Activated CD8-positive, alpha-beta memory T cell treated with anti-CD3 and anti-CD28 coated beads, Interleukin-2, amount 50 U/mL, for 48 hours (primary cell): ENCODE measurements around the gene WDR93.
A peak's percentile ranks its signal among the peaks of the same experiment; 100 is the strongest.
"Not testable (repeated sequence)": the region's sequence is repeated elsewhere in the genome, so short reads cannot be mapped to it uniquely, and the experiment has no call there.

Experiments used
- DNase-seq: peaks from one replicate; pipeline ENCODE4 v3.0.0-alpha.2; 2020

WDR93 gene

DNA sequence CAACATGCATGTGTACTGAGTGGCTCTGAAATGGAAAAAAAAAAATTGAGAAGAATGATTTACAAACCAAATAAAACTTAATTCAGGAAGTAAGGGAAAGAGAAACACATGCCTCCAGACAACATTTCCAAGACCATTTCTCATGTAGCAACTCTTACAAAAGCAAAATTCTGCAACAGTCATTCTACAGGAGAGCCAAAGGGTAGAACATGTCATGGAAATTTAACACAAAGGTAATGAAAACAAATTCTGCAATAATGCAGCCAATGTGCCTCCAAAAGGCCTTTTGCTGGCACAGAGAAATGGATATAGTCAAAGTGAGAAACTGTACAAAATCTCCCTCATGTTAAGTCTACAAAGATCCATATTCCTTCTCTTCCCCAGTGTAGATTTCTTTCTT is 4.1 kb upstream of the WDR93 start:
- DNase-seq, result no peak

DNA sequence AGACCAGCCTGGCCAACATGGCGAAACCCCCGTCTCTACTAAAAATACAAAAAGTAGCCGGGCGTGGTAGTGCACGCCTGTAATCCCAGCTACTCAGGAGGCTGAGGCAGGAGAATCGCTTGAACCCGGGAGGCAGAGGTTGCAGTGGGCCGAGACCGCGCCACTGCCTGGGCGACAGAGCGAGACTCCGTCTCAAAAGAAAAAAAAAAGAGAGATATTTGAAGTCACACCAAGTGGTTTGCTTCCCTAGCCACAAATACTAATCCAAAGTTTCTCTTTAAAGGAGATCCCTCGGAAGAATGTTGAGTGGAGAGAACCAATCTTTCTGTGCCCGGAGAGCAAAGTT is 708 bp upstream of the WDR93 start:
- not testable (repeated sequence) for DNase-seq

DNA sequence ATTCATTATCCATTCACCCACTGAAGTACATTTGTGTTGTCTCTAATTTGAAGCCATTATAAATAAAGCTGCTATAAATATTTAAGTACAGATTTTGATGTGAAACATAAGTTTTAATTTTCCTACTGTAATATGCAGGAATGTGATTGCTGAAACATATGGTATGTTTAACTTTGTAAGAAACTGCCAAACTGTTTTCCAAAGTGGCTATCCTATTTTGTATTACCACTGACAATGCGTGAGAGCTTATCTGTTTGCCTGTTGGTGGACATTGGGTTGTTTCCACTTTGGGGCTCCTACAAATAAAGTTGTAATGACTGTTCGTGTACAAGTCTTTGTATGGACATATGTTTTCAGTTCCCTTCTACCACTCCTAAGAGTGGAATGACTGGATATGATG is 2.5 kb downstream of the WDR93 start:
- no peak for DNase-seq

DNA sequence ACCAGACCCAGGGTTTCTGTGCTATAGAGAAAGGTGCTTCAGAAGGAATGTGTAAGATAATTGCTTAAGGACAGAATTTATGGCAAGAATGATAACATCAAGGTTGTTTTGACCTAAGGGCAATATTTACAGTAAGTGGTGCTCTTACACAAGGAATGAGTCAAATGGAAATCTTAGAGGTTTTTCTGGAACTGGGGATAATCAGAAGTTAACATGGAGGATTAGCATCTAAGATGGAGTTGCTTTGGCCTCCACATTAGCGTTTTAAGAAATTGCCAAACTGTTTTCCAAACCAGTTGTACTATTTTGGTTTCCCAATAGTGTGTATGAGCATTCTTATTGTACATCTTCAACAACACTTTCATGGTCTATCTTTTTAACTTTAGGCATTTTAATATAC is 3.1 kb downstream of the WDR93 start:
- no peak for DNase-seq

DNA sequence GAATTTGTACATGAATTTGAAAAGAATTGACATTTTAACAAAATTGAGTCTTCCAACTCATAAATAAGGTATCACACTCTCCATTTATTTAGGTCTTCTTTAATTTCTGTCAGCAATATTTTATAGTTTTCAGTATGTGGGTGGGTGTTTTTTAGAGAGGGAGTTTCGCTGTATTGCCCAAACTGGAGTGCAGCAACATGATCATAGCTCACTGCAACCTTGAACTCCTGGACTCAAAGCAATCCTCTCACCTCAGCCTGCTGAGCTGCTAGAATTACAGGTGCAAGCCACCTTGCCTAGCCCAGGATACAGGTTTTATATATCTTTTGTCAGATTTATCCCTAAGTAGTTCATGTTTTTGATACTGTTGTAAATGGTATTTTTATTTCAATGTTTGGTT is 4.6 kb downstream of the WDR93 start:
- no peak for DNase-seq

DNA sequence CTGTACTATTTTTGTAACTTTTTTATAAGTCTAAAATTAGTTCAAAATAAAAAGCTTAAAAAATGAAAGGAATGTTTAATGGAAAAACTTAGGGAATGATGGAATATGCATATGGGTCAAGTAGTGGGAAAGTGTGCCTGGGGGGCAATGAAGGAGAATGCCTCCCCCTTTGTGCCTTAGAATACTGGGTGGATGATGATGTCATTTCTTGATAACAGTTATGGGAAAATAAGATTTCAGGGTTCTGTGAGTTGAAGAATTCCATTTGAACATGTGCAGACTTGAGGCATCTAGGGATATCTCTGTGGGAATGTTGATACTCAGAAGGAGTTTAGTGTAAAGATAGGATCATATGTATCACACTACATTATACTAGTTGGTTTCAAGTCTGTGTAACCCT is 13.8 kb downstream of the WDR93 start:
- no peak for DNase-seq

DNA sequence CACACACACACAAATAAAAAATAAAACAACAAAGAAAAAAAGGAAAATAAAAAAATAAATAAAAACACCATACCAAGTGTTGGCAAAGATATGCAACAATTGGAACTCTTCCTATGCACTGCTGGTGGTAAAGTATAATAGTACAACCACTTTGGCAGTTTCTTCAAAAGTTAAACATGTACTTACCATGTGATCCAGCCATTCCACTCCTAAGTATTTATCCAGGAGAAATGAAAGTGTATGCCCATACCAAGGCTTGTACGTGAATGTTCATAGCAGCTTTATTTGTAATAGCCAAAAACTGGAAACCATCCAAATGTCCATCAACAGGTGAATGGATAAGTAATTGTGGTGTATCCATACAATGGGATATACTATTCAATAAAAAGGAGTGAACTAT is 17.0 kb downstream of the WDR93 start:
- no peak for DNase-seq

DNA sequence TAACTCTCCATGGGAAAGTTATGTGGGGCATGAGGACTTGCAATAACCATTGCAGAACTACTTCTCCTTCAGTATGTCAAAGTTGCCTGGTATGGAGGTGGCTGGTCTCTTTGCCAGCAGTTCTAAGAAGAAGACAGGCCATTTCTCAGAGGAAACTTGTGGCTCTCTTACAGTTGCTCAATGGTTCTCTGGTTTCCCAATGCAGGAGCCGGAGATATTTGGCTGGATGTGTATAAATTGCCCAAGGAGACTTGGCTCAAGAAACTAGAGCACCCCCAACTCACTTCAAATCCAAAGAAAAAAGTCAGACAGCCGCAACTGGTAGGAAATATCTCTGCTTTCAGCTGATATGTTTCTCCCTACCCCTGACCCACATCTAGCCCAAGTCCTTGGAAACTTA is 24.2 kb downstream of the WDR93 start:
- DNase-seq, result no peak

DNA sequence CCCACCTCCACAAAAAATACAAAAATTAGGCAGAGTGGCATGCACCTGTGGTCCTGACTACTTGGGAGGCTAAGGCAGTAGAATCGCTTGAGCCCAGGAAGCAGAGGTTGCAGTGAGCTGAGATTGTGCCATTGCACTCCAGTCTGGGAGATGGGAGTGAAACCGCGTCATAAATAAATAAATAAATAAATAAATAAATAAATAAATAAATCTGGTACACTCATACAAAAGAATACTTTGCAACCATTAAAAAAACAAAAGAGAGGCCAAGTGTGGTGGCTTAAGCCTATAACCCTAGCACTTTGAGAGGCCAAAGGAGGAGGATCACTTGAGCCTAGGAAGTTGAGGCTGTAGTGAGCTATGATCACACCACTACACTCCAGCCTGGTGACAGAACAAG is 32.4 kb downstream of the WDR93 start:
- DNase-seq, result no peak

DNA sequence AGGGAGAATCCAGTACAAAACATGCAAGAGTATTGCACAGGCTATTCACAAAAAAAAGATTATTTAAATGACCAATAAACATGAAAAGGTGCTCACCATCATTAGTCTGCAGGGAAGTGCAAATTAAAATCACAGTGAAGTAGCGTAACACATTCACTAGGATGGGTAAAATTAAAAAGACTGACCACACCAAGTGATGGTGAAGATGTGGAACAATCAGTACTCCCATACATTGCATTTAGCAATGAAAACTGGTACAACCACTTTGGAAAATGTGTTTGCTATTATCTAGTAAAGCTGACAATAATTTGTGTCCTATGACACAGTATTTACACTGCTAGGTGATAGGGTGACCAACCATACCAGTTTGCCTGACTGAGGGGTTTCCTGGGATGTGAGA is 34.0 kb downstream of the WDR93 start:
- DNase-seq, result no peak

DNA sequence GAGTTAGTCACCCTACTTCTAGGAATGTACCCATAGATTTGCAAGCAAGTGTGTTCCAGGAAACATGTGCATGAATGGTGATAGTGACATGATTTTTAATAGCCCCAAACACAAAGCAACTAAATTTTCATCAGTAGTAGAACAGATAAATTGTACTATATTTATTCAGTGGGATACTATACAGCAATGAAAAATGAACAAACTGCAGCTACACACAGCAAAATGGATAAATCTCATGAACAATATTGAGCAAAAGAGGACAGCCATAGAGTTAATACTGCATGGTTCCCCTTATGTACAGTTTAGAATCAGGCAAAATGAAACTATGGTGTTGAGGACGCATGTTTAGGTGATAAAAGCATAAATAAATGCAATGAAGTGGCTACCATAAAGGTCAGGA is 34.5 kb downstream of the WDR93 start:
- DNase-seq, result no peak

DNA sequence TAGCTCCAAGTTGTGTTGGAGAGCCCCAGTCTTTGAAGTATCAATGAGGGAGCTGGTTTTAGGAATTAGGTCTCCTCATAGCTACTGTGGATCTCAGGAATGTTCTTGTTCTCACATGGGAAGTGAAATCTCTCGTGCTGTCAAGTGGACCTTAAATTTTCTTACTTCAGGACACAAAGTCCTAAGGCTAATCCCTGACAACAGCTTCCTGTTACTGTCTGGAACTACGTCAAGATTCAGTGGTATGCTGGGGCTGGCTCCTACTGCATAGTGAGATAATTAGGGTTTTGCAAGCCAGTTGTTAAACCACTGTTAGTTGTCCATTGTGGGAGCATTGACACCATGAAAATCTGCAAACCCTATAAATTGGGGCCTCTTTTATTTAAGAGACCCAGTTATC is 37.6 kb downstream of the WDR93 start:
- no peak for DNase-seq

DNA sequence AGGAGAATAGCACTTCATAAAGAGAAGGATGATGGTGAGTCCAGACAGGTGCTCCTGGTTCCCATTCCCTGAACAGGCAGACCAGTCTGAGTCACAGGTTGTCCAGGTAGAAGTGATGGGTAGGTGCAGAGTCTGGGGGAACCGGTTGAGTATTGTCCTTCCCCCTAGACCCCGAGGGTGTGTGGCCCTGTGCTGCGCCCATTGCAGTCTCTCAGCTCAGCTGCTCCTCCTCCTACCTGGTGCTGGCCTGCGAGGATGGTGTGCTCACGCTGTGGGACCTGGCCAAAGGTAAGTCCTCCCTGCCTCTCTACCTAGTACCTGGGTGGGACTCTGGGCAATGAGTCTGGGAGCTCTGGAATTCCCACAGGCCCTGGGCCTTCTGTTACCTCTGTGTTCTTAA is 40.7 kb downstream of the WDR93 start:
- no peak for DNase-seq

DNA sequence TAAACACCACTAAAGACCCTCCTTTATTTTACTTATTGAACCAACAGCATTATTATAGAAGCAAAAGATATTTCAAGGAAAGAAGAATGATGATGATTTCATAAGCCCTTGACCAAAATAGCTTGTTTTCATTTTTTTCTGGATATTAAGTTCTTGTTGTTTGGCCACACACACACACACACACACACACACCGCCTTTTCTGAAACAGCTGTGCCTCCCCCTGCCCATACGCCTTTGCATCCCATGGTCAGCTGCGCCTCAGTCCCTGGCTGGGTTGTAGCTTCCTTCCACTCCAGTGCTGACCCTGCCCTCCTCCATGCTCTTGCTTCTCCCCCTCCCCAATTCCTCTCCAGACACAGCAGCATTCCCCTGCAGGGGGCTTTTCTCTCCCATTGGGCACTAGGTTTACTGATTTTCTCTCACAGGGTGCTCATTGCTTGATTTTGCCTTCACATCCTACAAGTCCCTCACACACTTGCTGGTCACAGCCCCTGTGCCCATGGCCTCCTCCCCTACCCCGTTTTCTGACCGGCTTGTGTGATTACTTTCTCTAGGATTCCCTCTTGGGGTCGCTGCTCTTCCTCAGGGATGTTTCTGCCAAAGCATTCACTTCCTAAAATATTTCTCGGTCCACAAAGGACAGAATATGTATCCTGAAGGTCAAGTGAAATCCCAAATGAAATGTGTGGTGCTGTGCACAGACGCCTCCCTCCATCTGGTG is 42.0 kb downstream of the WDR93 start:
- DNase-seq, result no peak

DNA sequence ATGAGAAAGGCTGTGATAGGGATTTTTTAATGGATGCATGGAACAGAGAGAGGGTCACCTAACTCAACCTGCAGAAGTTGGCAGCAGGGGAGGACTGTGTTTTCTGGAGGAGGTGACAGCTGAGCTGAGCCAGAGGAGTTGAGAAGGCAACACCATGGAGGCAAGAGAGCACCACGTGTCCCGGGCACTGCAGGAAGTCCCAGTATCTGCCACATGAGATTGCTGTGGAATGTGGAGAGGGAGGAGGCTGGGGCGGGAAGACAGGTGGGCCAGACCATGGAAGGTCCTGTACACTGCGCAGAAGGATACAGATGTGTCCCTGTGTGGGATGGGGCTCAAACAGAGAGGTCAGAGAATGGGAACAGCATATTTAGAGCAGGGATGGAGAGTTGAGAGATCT is 45.2 kb downstream of the WDR93 start:
- peak; percentile 17 for DNase-seq

DNA sequence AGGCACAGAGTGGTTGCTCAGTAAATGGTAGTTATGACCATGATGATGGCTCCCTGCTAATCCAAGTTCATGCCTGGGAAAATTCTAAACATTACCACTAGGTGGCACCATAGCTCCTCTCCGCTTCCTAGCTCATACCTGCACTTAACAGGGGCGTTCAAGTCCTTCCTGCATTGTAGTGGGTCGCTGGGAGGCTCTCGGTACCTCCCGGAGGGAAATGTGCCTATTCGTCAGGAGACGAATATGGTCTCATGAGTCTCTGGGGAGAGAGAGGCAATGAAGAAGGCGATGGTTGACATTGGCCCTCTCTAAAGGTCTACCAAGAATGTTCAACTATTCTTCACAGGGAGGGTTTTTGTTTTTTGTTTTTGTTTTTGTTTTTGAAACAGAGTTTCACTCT is 49.5 kb downstream of the WDR93 start:
- DNase-seq, result peak; percentile 65

DNA sequence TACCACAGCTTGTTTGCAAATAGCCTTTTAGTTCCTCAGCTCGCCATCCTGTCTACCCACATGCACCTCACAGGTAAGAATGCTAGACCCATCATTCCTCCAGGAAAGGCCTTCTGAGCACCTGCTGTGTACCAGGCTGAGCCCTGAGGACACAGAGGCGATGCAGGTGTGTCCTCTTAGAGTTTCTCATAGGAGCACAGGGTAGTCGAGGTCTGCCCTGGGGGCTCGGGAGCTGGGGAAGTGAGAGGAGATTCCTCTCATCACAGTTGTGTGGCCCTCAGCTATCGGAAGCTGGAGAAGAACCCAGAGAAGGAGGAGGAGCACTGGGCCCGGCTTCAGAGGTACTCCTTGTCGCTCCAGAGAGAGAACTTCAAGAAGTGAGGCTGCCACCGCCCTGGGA is 52.4 kb downstream of the WDR93 start:
- DNase-seq, result no peak

DNA sequence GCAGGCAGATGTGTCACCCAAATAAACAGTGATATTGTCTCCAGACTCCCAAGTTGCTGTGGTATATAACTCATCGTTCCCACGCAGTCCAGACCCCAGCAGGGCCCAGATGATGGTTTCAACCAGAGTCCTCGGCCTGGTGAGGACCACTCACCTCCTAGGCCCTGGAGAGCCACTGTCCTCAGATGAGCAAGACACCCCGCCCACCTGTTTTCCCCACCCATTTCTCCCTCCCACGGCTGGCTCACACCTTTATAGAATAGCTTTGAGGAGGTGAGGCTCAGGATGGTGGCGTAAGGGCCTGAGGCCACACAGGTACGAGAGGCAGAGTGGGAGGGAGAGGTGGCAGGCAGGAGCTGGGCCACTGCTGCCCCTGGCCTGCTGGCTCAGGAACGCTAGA is 53.0 kb downstream of the WDR93 start:
- DNase-seq, result no peak

DNA sequence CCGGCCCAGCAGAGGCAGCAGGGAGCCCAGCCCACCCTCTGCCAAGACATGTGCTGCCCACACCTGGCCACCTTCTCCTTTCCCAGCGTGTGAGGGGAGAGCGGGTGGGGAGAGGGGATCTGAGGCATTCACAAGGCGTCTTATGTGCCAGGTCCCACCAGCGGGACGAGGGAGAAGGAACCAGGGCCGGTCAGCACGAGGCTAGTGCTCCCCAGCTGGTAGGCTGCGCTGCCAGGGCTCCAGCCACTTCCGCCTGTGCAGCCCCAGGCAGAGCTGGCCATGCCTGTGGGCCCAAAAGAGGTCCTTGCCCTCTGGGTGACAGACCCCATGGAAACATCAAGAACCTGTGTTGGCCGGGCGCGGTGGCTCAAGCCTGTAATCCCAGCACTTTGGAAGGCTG is 54.5 kb downstream of the WDR93 start:
- DNase-seq, result no peak

DNA sequence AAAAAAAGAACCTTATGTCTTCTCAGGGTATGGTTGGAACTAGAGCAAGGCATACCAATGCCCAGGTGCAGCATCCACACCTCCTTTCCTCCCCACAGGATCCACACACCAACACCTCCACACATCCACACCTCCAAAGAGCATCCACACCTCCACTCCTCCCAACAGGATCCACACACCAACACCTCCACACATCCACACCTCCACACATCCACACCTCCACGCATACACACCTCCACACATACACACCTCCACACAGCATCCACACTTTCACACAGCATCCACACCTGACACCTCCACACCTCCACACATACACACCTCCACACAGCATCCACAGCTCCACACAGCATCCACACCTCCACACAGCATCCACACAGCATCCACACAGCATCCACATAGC is 55.2 kb downstream of the WDR93 start:
- DNase-seq, result no peak

DNA sequence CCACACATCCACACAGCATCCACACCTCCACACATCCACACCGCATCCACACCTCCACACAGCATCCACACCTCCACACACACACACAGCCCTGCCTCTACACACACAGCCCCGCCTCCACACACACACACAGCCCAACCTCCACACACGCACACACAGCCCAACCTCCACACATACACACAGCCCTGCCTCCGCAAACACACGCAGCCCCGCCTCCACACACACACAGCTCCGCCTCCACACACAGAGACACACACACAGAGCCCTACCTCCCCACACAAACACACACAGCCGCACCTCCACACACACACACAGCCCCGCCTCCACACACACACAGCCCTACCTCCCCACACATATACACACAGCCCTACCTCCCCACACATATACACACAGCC is 55.8 kb downstream of the WDR93 start:
- no peak for DNase-seq

DNA sequence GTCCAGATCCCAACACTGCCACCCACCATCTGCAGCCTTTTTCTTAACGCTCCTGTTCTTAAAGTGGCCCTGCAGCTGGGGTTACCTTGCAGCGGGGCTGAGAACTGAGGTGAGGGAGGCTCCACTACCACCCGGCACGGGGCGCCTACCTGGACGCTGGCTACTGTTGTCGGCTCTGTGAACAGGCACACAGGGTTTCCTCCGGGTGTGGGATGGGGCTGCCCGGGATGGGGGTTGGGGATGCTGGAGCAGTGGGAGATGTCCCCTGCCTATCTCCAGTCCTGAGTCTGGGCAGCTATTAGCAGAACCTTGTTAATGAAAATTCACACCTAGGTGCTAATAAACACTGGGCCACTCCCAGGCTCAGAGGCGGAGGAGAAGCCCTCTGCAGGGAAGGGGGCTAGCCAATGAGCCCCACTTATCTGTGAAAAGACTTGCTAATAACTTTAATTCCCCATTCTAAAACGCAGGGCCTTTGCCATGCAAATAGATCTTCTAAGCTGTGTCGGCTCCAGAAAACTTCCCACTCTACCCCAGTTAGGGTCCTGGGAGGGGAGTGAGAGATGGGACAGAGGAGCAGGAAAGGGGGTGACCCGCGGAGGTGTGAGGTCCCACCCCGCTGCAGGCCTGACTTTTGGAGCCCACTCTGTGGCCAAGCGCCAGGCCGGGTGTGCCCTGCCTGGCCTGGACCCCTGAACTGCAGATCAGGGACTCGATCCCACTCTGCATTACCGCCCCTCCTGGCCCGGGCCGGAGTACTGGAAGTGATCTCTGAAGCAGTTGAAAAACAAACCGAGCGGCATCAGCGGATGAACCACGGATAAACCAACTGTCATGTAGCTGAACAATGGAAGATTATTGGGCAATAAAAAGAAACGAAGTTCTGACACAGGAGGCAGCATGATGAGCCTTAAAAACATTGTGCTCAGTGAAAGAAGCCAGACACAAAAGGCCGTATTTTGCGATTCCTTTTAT is 57.4 kb downstream of the WDR93 start:
- no peak for DNase-seq

DNA sequence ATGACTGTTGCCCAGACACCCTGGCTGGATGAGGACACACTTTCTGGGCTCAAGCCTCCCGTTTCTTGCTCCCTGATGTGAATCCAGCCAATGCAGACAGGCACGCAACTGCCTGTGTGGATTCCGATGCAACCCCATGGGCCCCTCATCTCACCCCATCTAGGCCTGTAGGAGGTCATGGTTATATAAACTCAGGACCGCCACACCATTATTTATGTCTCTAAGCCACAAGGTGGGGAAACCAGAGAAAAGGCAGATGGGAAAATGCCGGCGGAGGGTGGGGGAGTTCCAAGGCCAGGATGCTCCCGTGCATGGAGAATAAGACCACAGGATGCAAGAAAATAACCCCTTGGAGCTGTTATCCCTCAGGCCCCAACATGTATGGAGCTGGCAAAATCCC is 58.4 kb downstream of the WDR93 start:
- no peak for DNase-seq

DNA sequence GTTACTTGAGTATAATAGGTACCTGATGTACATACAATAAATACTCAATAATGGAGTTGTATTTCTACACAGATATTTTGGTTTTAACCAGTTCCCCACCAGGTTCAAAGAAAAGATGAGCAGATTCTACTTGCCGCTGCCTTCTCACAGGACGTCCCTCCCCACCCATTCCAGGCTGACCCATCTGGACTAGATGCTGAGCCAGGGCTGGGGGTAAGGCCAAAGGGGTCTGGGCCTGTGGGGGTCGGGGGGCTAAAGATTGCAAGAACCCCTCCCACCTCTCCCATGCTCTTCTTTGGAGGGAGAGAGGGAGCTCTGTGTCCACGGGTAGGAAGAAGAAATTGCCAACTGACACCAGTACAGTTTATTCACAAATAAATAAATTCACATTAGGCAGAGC is 58.9 kb downstream of the WDR93 start:
- no peak for DNase-seq
